Measurements from ENCODE around the gene FBXW8.

DNA sequence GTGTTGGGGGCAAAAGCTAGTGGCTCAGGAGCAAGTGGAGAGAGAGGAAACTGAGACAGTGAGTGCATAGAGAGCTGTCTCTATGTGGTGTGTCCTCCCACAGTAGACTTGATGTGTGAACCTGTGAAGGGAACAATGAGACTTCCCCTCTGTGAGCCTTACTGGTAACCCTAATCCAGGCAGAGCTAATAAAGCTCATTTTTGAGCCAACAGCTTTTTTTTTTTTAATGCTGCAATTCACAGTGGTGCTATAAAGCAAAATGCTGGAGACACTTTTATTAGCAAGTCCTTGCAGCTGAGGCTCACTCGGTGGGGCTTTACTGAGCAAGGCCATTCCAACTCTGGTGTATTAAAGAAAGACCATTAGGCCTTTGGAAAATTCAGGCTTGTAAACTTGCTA is 26.9 kb downstream of the FBXW8 start:
- TF ChIP-seq, protein P1, sequence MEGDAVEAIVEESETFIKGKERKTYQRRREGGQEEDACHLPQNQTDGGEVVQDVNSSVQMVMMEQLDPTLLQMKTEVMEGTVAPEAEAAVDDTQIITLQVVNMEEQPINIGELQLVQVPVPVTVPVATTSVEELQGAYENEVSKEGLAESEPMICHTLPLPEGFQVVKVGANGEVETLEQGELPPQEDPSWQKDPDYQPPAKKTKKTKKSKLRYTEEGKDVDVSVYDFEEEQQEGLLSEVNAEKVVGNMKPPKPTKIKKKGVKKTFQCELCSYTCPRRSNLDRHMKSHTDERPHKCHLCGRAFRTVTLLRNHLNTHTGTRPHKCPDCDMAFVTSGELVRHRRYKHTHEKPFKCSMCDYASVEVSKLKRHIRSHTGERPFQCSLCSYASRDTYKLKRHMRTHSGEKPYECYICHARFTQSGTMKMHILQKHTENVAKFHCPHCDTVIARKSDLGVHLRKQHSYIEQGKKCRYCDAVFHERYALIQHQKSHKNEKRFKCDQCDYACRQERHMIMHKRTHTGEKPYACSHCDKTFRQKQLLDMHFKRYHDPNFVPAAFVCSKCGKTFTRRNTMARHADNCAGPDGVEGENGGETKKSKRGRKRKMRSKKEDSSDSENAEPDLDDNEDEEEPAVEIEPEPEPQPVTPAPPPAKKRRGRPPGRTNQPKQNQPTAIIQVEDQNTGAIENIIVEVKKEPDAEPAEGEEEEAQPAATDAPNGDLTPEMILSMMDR (IDR thresholded peaks at IDR 0.05; ENCODE audit: low read length): no peak
- TF ChIP-seq EZH2 (optimal IDR thresholded peaks at IDR 0.05; ENCODE audit: low read depth, low read length) (no peak), EZH2phosphoT487 (IDR thresholded peaks at IDR 0.05; ENCODE audit: low read length) (no peak)

Measured in MM.1S (cell line).